Amniotic epithelial cell (primary cell): ENCODE data around the gene ZNF275.
"Not testable (repeated sequence)": the region's sequence is repeated elsewhere in the genome, so short reads cannot be mapped to it uniquely, and the experiment has no call there.

Experiments
- DNase-seq: peaks from one replicate; pipeline ENCODE4 v3.0.0-alpha.2; 2010; ENCODE audit warnings: low read depth

The ZNF275 gene

GRCh38 chrX:153387987-153388721 is 54.2 kb downstream of the ZNF275 start:
- DNase-seq = no peak

GRCh38 chrX:153388722-153389459 is 54.9 kb downstream of the ZNF275 start:
- no peak for DNase-seq

GRCh38 chrX:153389460-153389768 is 55.5 kb downstream of the ZNF275 start:
- DNase-seq = not testable (repeated sequence)

- no peak for DNase-seq
Observed at GRCh38 chrX:153392642-153393321, 58.8 kb downstream of the ZNF275 start.

GRCh38 chrX:153394612-153395011 is 60.7 kb downstream of the ZNF275 start:
- no peak for DNase-seq

GRCh38 chrX:153395613-153396319 is 61.8 kb downstream of the ZNF275 start:
- DNase-seq = no peak

- DNase-seq = no peak
Observed at GRCh38 chrX:153396320-153397195, 62.6 kb downstream of the ZNF275 start.

- DNase-seq = no peak
Observed at GRCh38 chrX:153397256-153397960, 63.5 kb downstream of the ZNF275 start.

- no peak for DNase-seq
Observed at GRCh38 chrX:153398275-153398960, 64.5 kb downstream of the ZNF275 start.

GRCh38 chrX:153400146-153401132 is 66.5 kb downstream of the ZNF275 start:
- DNase-seq = no peak

GRCh38 chrX:153401133-153401764 is 67.3 kb downstream of the ZNF275 start, which contains the start of gene PNMA6E:
Gene PNMA6E, minus strand, starts transcription at chrX:153401350. Its CDS starts 2,501 bp downstream, at chrX:153398849.
- DNase-seq = no peak
